MM.1S (cell line): ENCODE data around the gene CACNA1E.

ENCODE experiments used
- DNase-seq: peaks from one replicate; pipeline ENCODE4 v3.0.0-alpha.2; 2015
- H2AFZ ChIP-seq: fragments of 300-600 bp; sonication (generic); 2 replicates; pipeline ENCODE4 v1.6.0; 2016; ENCODE audit warnings: antibody characterized with exemption, low read length
- H3F3A ChIP-seq: fragments of 300-600 bp; sonication (generic); 2 replicates; pipeline ENCODE4 v1.6.1; 2016; ENCODE audit warnings: mild to moderate bottlenecking, antibody characterized with exemption, low read length, moderate library complexity, mixed read lengths; ENCODE audit not compliant: insufficient read depth
- H3K27ac ChIP-seq: fragments of 300-600 bp; sonication (generic); 2 replicates; pipeline ENCODE4 v1.5.1; 2016; ENCODE audit warnings: mild to moderate bottlenecking, low read length
- H3K27me3 ChIP-seq: fragments of 300-600 bp; sonication (generic); replicated peaks from 2 replicates; pipeline ENCODE4 v1.6.0; 2016; ENCODE audit warnings: low read length; ENCODE audit not compliant: insufficient read depth
- H3K36me3 ChIP-seq: fragments of 300-600 bp; sonication (generic); replicated peaks from 2 replicates; pipeline ENCODE4 v1.6.1; 2016; ENCODE audit warnings: mild to moderate bottlenecking, low read length, mixed read lengths; ENCODE audit not compliant: insufficient read depth
- H3K4me1 ChIP-seq: fragments of 300-600 bp; sonication (generic); 2 replicates; pipeline ENCODE4 v1.6.1; 2016; ENCODE audit warnings: low read length, mixed read lengths
- H3K4me2 ChIP-seq: fragments of 300-600 bp; sonication (generic); 2 replicates; pipeline ENCODE4 v1.6.0; 2016; ENCODE audit warnings: low read depth, low read length
- H3K4me3 ChIP-seq: fragments of 300-600 bp; sonication (generic); 2 replicates; pipeline ENCODE4 v1.5.1; 2016; ENCODE audit warnings: low read length, mixed read lengths
- H3K79me2 ChIP-seq: fragments of 300-600 bp; sonication (generic); 2 replicates; pipeline ENCODE4 v1.6.1; 2016; ENCODE audit warnings: mixed run types, low read length, mixed read lengths
- H3K9ac ChIP-seq: fragments of 300-600 bp; sonication (generic); 2 replicates; pipeline ENCODE4 v1.6.1; 2016; ENCODE audit warnings: low read length, mixed read lengths
- H3K9me2 ChIP-seq: fragments of 300-600 bp; sonication (generic); replicated peaks from 2 replicates; pipeline ENCODE4 v1.6.1; 2016; ENCODE audit warnings: mild to moderate bottlenecking, low read length, mixed read lengths; ENCODE audit not compliant: insufficient read depth
- H3K9me3 ChIP-seq: fragments of 300-600 bp; sonication (generic); replicated peaks from 2 replicates; pipeline ENCODE4 v1.6.1; 2016; ENCODE audit warnings: mild to moderate bottlenecking, low read length, mixed read lengths; ENCODE audit not compliant: insufficient read depth
- H4K20me1 ChIP-seq: fragments of 300-600 bp; sonication (generic); 2 replicates; pipeline ENCODE4 v1.6.1; 2016; ENCODE audit warnings: mild to moderate bottlenecking, low read length, moderate library complexity, mixed read lengths; ENCODE audit not compliant: insufficient read depth
- EZH2 ChIP-seq: fragments of 300-600 bp; sonication (generic); optimal IDR thresholded peaks from 2 replicates; pipeline ENCODE3; 2017; ENCODE audit warnings: low read depth, mild to moderate bottlenecking, antibody characterized with exemption, low read length, mixed read lengths
- EZH2phosphoT487 ChIP-seq: fragments of 300-600 bp; sonication (generic); IDR thresholded peaks from 2 replicates; pipeline ENCODE4 v1.6.1; 2018; ENCODE audit warnings: antibody characterized with exemption, low read length
- TF ChIP-seq, protein P1 (sequence below): fragments of 300-600 bp; sonication (generic); IDR thresholded peaks from 2 replicates; pipeline ENCODE4 v1.5.1; 2016; ENCODE audit warnings: antibody characterized with exemption, low read length, mixed read lengths

CACNA1E gene

GRCh38 chr1:181508486-181509165, 25.3 kb downstream of the CACNA1E start:
- no peak overlapping the region for H3K4me3 ChIP-seq
- no peak overlapping the region for H3K9ac ChIP-seq
- TF ChIP-seq, protein P1, sequence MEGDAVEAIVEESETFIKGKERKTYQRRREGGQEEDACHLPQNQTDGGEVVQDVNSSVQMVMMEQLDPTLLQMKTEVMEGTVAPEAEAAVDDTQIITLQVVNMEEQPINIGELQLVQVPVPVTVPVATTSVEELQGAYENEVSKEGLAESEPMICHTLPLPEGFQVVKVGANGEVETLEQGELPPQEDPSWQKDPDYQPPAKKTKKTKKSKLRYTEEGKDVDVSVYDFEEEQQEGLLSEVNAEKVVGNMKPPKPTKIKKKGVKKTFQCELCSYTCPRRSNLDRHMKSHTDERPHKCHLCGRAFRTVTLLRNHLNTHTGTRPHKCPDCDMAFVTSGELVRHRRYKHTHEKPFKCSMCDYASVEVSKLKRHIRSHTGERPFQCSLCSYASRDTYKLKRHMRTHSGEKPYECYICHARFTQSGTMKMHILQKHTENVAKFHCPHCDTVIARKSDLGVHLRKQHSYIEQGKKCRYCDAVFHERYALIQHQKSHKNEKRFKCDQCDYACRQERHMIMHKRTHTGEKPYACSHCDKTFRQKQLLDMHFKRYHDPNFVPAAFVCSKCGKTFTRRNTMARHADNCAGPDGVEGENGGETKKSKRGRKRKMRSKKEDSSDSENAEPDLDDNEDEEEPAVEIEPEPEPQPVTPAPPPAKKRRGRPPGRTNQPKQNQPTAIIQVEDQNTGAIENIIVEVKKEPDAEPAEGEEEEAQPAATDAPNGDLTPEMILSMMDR = no peak
- no peak for TF ChIP-seq EZH2phosphoT487
- no peak for TF ChIP-seq EZH2
- H3K27me3 ChIP-seq = no peaks in the 10 kb centered on the region
- H3F3A ChIP-seq = peaks cover 10% of the 10 kb centered on the region
- no peaks in the 10 kb centered on the region for H3K9me3 ChIP-seq
- no peaks in the 10 kb centered on the region for H3K9me2 ChIP-seq
- H2AFZ ChIP-seq = no peak overlapping the region
- H4K20me1 ChIP-seq = no peaks in the 10 kb centered on the region
- H3K36me3 ChIP-seq = no peaks in the 10 kb centered on the region
- peaks cover 22% of the 10 kb centered on the region for H3K4me1 ChIP-seq
- H3K27ac ChIP-seq = no peak overlapping the region
- H3K4me2 ChIP-seq = no peak overlapping the region
- H3K79me2 ChIP-seq = no peaks in the 10 kb centered on the region
- DNase-seq = no peak

GRCh38 chr1:181513786-181514297, 30.5 kb downstream of the CACNA1E start:
- Histone ChIP-seq H3K4me1 (peaks cover 12% of the 10 kb centered on the region; the same call in 1 of the 2 replicates), H3K27me3 (no peaks in the 10 kb centered on the region), H3K9ac (no peak overlapping the region), H2AFZ (no peak overlapping the region), H3F3A (no peaks in the 10 kb centered on the region), H3K27ac (no peak overlapping the region), H3K9me3 (no peaks in the 10 kb centered on the region), H3K9me2 (no peaks in the 10 kb centered on the region), H3K36me3 (no peaks in the 10 kb centered on the region), H3K4me3 (no peak overlapping the region), H4K20me1 (no peaks in the 10 kb centered on the region), H3K79me2 (no peaks in the 10 kb centered on the region), H3K4me2 (no peak overlapping the region)
- DNase-seq = no peak
- TF ChIP-seq EZH2 (no peak), EZH2phosphoT487 (no peak)
- TF ChIP-seq, protein P1 = no peak

DNA sequence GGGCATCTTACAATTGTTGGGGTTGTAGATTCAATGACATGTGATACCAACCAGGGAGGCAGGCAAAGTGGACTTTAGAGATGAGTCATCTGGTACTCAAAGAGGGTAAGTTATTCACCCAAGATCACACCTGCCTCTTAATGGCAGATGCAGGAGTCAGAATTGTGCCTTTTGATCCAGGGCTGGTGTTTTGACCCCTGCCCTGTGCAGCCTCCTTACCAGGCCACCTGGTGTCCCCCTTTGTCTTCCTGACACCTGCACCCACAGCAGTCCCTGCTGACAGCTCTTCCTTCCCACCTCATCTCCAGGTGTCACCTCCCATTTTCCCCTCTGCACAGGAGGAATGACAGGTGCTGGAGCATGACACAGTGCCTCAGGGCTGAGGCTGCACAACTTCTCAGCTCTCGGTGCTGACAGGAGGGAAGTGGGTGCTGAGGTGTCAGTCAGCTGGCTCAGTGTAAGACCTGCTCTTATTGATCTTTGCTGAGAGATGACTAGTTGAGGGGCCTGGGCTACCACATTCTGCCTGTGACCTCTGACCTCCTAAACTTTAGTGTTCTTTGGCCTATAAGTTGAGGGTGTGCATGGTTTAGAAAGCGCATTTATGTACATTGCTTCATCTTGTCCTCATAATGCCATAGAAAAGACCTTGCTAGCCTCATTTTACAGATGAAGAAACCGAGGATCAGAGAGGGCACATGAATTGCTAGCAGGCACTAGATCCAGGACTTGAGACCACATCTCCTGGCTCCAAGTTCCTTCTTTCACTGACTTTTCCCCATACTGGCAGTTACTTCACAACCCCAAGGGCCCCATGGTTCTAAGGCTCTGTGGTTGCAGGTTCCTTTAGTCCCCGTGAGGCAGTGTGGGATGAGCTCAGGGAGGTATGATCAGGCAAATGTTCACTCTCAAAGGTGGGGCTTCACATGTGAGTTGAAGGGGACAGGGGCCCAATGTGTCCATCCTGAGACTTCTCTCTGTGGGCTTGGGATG, 31.3 kb downstream of the CACNA1E start:
- H2AFZ ChIP-seq = no peak overlapping the region
- TF ChIP-seq EZH2 (no peak), EZH2phosphoT487 (no peak)
- TF ChIP-seq, protein P1 = peak; percentile 40
- peaks cover 13% of the 10 kb centered on the region; the same call in 1 of the 2 replicates for H3K4me1 ChIP-seq
- no peaks in the 10 kb centered on the region for H4K20me1 ChIP-seq
- H3F3A ChIP-seq = no peaks in the 10 kb centered on the region
- no peak overlapping the region for H3K4me3 ChIP-seq
- peak; percentile 47 for DNase-seq
- H3K9me2 ChIP-seq = no peaks in the 10 kb centered on the region
- no peaks in the 10 kb centered on the region for H3K79me2 ChIP-seq
- no peak overlapping the region for H3K9ac ChIP-seq
- no peaks in the 10 kb centered on the region for H3K27me3 ChIP-seq
- H3K9me3 ChIP-seq = no peaks in the 10 kb centered on the region
- no peak overlapping the region for H3K27ac ChIP-seq
- no peak overlapping the region for H3K4me2 ChIP-seq
- H3K36me3 ChIP-seq = no peaks in the 10 kb centered on the region
